SK-N-MC (cell line): ENCODE measurements around the gene HDAC4.

Experiments
- EZH2 ChIP-seq: fragments of 200-600 bp; sonication (generic); IDR thresholded peaks from one replicate; pipeline ENCODE4 v1.6.1; 2017; ENCODE audit warnings: antibody characterized with exemption
- FOXP2 ChIP-seq: optimal IDR thresholded peaks from 2 replicates; pipeline ENCODE3; 2011; ENCODE audit warnings: mild to moderate bottlenecking, moderate library complexity; ENCODE audit not compliant: insufficient read depth; ENCODE audit errors: extremely low read length, control extremely low read depth
- POLR2AphosphoS5 ChIP-seq: IDR thresholded peaks from 2 replicates; pipeline ENCODE4 v1.6.1; 2012; ENCODE audit warnings: mild to moderate bottlenecking, low read depth, low read length, borderline replicate concordance

DNA sequence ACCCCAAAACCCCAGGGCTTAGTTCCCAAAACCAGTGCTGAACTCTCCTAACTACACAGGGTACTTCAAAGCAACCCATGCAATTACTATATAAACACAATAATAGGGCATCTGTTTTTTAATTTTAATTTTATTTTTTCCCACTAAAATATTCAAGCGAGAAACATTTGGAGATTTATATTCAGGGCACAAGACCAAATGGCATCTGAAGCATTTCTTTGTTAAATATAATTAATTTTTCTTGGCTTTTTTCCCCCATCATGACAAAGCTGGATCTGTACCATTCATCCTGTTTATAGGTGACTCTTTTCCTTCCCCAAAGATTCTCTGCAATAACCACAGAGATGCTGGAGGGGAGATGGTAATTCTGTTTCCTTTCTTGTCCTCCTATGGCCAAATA lies 18.1 kb upstream of the HDAC4 start:
- TF ChIP-seq EZH2 (no peak), POLR2AphosphoS5 (no peak), FOXP2 (no peak)
